ENCODE measurements around the gene DENND11. TPM values are rescaled to one million over a fixed set of nuclear protein-coding genes. Genes with fewer than 3 reads are reported as not detected.

The DENND11 gene
- total and polyA plus RNA-seq, 2 of the 4 experiments (the other 2 are of a cell fraction): 2.9 to 5.0 TPM

GRCh38 chr7:141679014-141679413 is 23.0 kb downstream of the DENND11 start:
- in situ Hi-C loops (cut with MboI; ENCODE audit: low sequenced_read_pairs) (no loop called here), intact Hi-C loops (cut with micrococcal nuclease) (no loop called here), dilution Hi-C loops (cut with HindIII; ENCODE audit: low sequenced_read_pairs, unreplicated experiment) (no loop called here)
- ChIA-PET POLR2A (ENCODE audit: unreplicated experiment) (no interaction called here), CTCF (no interaction called here)
- Histone ChIP-seq H3K9ac (ENCODE audit: low read depth, low read length) (no peak overlapping the region), H3K18ac (ENCODE audit: low read depth, low read length) (no peak overlapping the region), H2BK20ac (ENCODE audit: low read depth, low read length) (no peak overlapping the region), H3K4me1 (ENCODE audit: control insufficient read depth, insufficient read depth, low read length) (no peaks in the 10 kb centered on the region), H4K8ac (ENCODE audit: low read depth in 2 of 2, low read length in 2 of 2) (no peak overlapping the region), H4K20me1 (ENCODE audit: insufficient read depth, low read length) (no peaks in the 10 kb centered on the region), H3K56ac (ENCODE audit: extremely low read depth, insufficient read depth, low read length) (no peak overlapping the region), H3K4me2 (ENCODE audit: low read depth, low read length) (no peak overlapping the region), H3K9me3 (ENCODE audit: control insufficient read depth, insufficient read depth, low read length) (no peaks in the 10 kb centered on the region), H3K14ac (replicated peaks; ENCODE audit: low read depth, low read length) (no peak overlapping the region), H2AFZ (replicated peaks; ENCODE audit: low read length, poor library complexity) (no peak overlapping the region), H2BK15ac (ENCODE audit: low read depth, low read length) (no peak overlapping the region), H3K9me1 (ENCODE audit: insufficient read depth, low read length) (no peaks in the 10 kb centered on the region), H3K79me1 (ENCODE audit: low read depth in 1 of 2, low read length in 2 of 2) (no peaks in the 10 kb centered on the region), H3K36me3 (ENCODE audit: control insufficient read depth, insufficient read depth, low read length) (peaks cover 6% of the 10 kb centered on the region; the same call in 1 of the 2 replicates), H4K5ac (ENCODE audit: low read depth, low read length) (no peak overlapping the region), H2BK120ac (ENCODE audit: low read depth, low read length) (no peak overlapping the region), H4K91ac (ENCODE audit: insufficient read depth, low read depth, low read length) (no peak overlapping the region), H3K27me3 (ENCODE audit: control insufficient read depth, insufficient read depth, low read length) (no peaks in the 10 kb centered on the region), H3K23ac (ENCODE audit: low read depth, low read length) (no peak overlapping the region), H3K27ac (ENCODE audit: insufficient read depth, low read length) (no peak overlapping the region), H2AK5ac (ENCODE audit: low read depth, low read length) (no peak overlapping the region), H2BK5ac (ENCODE audit: low read depth, low read length, poor library complexity, severe bottlenecking) (no peak overlapping the region), H3K4ac (ENCODE audit: low read depth, low read length) (no peak overlapping the region), H3K4me3 (ENCODE audit: insufficient read depth, low read depth, low read length) (no peak overlapping the region), H2AK9ac (replicated peaks; ENCODE audit: low read depth, low read length, poor library complexity) (no peak overlapping the region)
- no TSS peak for BruUV-seq (replicated peaks)
- TF ChIP-seq ELK1 (IDR thresholded peaks at IDR 0.05; ENCODE audit: borderline replicate concordance, low read depth, low read length) (no peak), MXI1 (IDR thresholded peaks at IDR 0.05; ENCODE audit: borderline replicate concordance, low read depth, low read length) (no peak), RCOR1 (IDR thresholded peaks at IDR 0.05; ENCODE audit: insufficient replicate concordance, low read length) (no peak), NFE2L2 (IDR thresholded peaks at IDR 0.05; ENCODE audit: low read depth, low read length) (no peak), BHLHE40 (IDR thresholded peaks at IDR 0.05; ENCODE audit: low read depth, low read length) (no peak), CEBPB (IDR thresholded peaks at IDR 0.05; ENCODE audit: low read depth, low read length) (no peak), MAFK (IDR thresholded peaks at IDR 0.05; ENCODE audit: low read depth, low read length) (no peak), MAZ (IDR thresholded peaks at IDR 0.05; ENCODE audit: borderline replicate concordance, low read depth, low read length) (no peak), CHD1 (IDR thresholded peaks at IDR 0.05; ENCODE audit: low read depth, low read length) (no peak), RFX5 (IDR thresholded peaks at IDR 0.05; ENCODE audit: low read depth, low read length) (no peak), CTCF (conservative IDR thresholded peaks at IDR 0.05; ENCODE audit: low read depth, low read length) (no peak), SMC3 (IDR thresholded peaks at IDR 0.05; ENCODE audit: low read depth, low read length) (no peak)
- no peak for ATAC-seq (ENCODE audit: low read depth)
- DNase-seq: no peak

Data from IMR-90 (cell line).